Measurements from ENCODE around the gene UBE4A. TPM values are rescaled to one million over a fixed set of nuclear protein-coding genes. Genes with fewer than 3 reads are reported as not detected.

Gene UBE4A
- total and polyA plus RNA-seq, 9 of the 15 experiments (the other 6 are each of a cell fraction or from before 2014, with no cell fraction given): 13.5 to 45.2 (median 26.8) TPM

GRCh38 chr11:118415739-118416068, 56.3 kb downstream of the UBE4A start (continued):
- TF ChIP-seq ARID3A (IDR thresholded peaks at IDR 0.05; ENCODE audit: borderline replicate concordance, low read depth, low read length) (peak; percentile 52; the same call in 1 of the 2 replicates), HOMEZ (CRISPR knock-in tag; IDR thresholded peaks at IDR 0.05) (no peak), BRD4 (IDR thresholded peaks at IDR 0.05) (no peak), RB1 (IDR thresholded peaks at IDR 0.05; ENCODE audit: low read depth) (peak; percentile 34), HOXB6 (CRISPR knock-in tag; IDR thresholded peaks at IDR 0.05; ENCODE audit: borderline replicate concordance) (no peak), ZFP36 (IDR thresholded peaks at IDR 0.05; ENCODE audit: low read depth, low read length, partially characterized antibody) (peak; percentile 82), ZNF561 (CRISPR knock-in tag; conservative IDR thresholded peaks at IDR 0.05) (no peak), SMARCB1 (IDR thresholded peaks at IDR 0.05; ENCODE audit: insufficient read length, low read depth) (no peak), ZNF511 (CRISPR knock-in tag; IDR thresholded peaks at IDR 0.05) (no peak), KAT8 (IDR thresholded peaks at IDR 0.05; ENCODE audit: low read depth) (no peak), ZNF347 (CRISPR knock-in tag; IDR thresholded peaks at IDR 0.05; ENCODE audit: low read depth) (no peak), ZNF311 (CRISPR knock-in tag; IDR thresholded peaks at IDR 0.05) (no peak), ZNF407 (IDR thresholded peaks at IDR 0.05; ENCODE audit: low read depth) (no peak), ID3 (CRISPR knock-in tag; IDR thresholded peaks at IDR 0.05) (no peak), ID3 (tag; IDR thresholded peaks at IDR 0.05) (peak; percentile 39; the same call in 1 of the 2 replicates), NFYB (IDR thresholded peaks at IDR 0.05; ENCODE audit: extremely low read depth, insufficient read length) (no peak)

Measured in K562 (cell line).